IMR-90 (cell line): ENCODE data around the gene LMOD2. TPM values are rescaled to one million over a fixed set of nuclear protein-coding genes. Genes with fewer than 3 reads are reported as not detected.
"Not testable (repeated sequence)": the region's sequence is repeated elsewhere in the genome, so short reads cannot be mapped to it uniquely, and the experiment has no call there.

Experiments used
- ATAC-seq: fragments of 200-7000 bp; cut with Tn5 transposase; 2 replicates; pipeline ENCODE4 v1.9.1; 2020; ENCODE audit warnings: low read depth, mild to moderate bottlenecking, moderate library complexity
- BruUV-seq: library from RNA; stranded (reverse); fragments of 400-500 nt; replicated peaks from 2 replicates; lab custom pipeline; 2021; lab: Mats Ljungman, UMichigan
- CTCF ChIA-PET: fragments of 300-600 bp; formaldehyde crosslinking; extraction: SDS; loops from one replicate; lab custom pipeline; 2021; ENCODE audit warnings: antibody characterized with exemption; lab: Yijun Ruan, JAX
- POLR2A ChIA-PET: fragments of 300-600 bp; sonication (Branson Sonifier 250); formaldehyde crosslinking; loops from one replicate; lab custom pipeline; 2022; ENCODE audit warnings: antibody characterized with exemption; ENCODE audit not compliant: unreplicated experiment; lab: Charles Lee
- DNase-seq: peaks from one replicate; pipeline ENCODE4 v3.0.0; 2013
- H2AFZ ChIP-seq: replicated peaks from 2 replicates; pipeline ENCODE3; 2013; ENCODE audit warnings: low read length, mild to moderate bottlenecking; ENCODE audit not compliant: poor library complexity
- H2AK5ac ChIP-seq: 2 replicates; pipeline ENCODE4 v1.6.1; 2013; ENCODE audit warnings: low read depth, low read length, inconsistent platforms
- H2AK9ac ChIP-seq: replicated peaks from 2 replicates; pipeline ENCODE3; 2013; ENCODE audit warnings: mild to moderate bottlenecking, low read depth, low read length, moderate library complexity; ENCODE audit not compliant: poor library complexity
- H2BK120ac ChIP-seq: 2 replicates; pipeline ENCODE4 v1.6.1; 2013; ENCODE audit warnings: low read depth, low read length, inconsistent platforms
- H2BK15ac ChIP-seq: 3 replicates; pipeline ENCODE4 v1.6.1; 2013; ENCODE audit warnings: low read depth, low read length, inconsistent platforms
- H2BK20ac ChIP-seq: 2 replicates; pipeline ENCODE4 v1.6.1; 2013; ENCODE audit warnings: low read depth, mild to moderate bottlenecking, inconsistent platforms, low read length, moderate library complexity
- H2BK5ac ChIP-seq: 2 replicates; pipeline ENCODE4 v1.6.1; 2013; ENCODE audit warnings: mild to moderate bottlenecking, low read depth, low read length, inconsistent platforms; ENCODE audit not compliant: poor library complexity, severe bottlenecking
- H3K14ac ChIP-seq: replicated peaks from 2 replicates; pipeline ENCODE4 v1.6.1; 2013; ENCODE audit warnings: low read depth, low read length, inconsistent platforms
- H3K18ac ChIP-seq: 2 replicates; pipeline ENCODE4 v1.6.1; 2013; ENCODE audit warnings: low read depth, low read length, control low read depth
- H3K23ac ChIP-seq: 2 replicates; pipeline ENCODE4 v1.6.1; 2013; ENCODE audit warnings: low read depth, low read length, inconsistent platforms
- H3K27ac ChIP-seq: 2 replicates; pipeline ENCODE4 v1.5.1; 2013; ENCODE audit warnings: mild to moderate bottlenecking, control low read depth, low read length; ENCODE audit not compliant: insufficient read depth
- H3K27me3 ChIP-seq: 2 replicates; pipeline ENCODE4 v1.6.1; 2013; ENCODE audit warnings: low read length; ENCODE audit not compliant: control insufficient read depth, insufficient read depth
- H3K36me3 ChIP-seq: 2 replicates; pipeline ENCODE4 v1.6.1; 2013; ENCODE audit warnings: low read length, mixed read lengths; ENCODE audit not compliant: control insufficient read depth, insufficient read depth
- H3K4ac ChIP-seq: 2 replicates; pipeline ENCODE4 v1.6.1; 2013; ENCODE audit warnings: low read depth, low read length, inconsistent platforms
- H3K4me1 ChIP-seq: 2 replicates; pipeline ENCODE4 v1.6.1; 2013; ENCODE audit warnings: low read length, mixed read lengths; ENCODE audit not compliant: control insufficient read depth, insufficient read depth
- H3K4me2 ChIP-seq: 2 replicates; pipeline ENCODE4 v1.6.1; 2013; ENCODE audit warnings: low read depth, mild to moderate bottlenecking, control low read depth, low read length, moderate library complexity
- H3K4me3 ChIP-seq: 2 replicates; pipeline ENCODE4 v1.5.1; 2013; ENCODE audit warnings: low read depth, mild to moderate bottlenecking, control low read depth, low read length, moderate library complexity; ENCODE audit not compliant: insufficient read depth
- H3K56ac ChIP-seq: 2 replicates; pipeline ENCODE4 v1.6.1; 2013; ENCODE audit warnings: low read length, inconsistent platforms; ENCODE audit not compliant: insufficient read depth; ENCODE audit errors: extremely low read depth
- H3K79me1 ChIP-seq, 2 experiments: 2 replicates each; pipeline ENCODE4 v1.6.1; 2013; ENCODE audit warnings: low read length in 2 of 2, inconsistent platforms in 1 of 2, low read depth in 1 of 2
- H3K9ac ChIP-seq: 2 replicates; pipeline ENCODE4 v1.6.1; 2013; ENCODE audit warnings: low read depth, low read length, control low read depth
- H3K9me1 ChIP-seq: 2 replicates; pipeline ENCODE4 v1.6.1; 2013; ENCODE audit warnings: low read length, inconsistent platforms; ENCODE audit not compliant: insufficient read depth
- H3K9me3 ChIP-seq: 2 replicates; pipeline ENCODE4 v1.6.1; 2013; ENCODE audit warnings: low read length; ENCODE audit not compliant: control insufficient read depth, insufficient read depth
- H4K20me1 ChIP-seq: 2 replicates; pipeline ENCODE4 v1.6.1; 2013; ENCODE audit warnings: low read length, inconsistent platforms; ENCODE audit not compliant: insufficient read depth
- H4K5ac ChIP-seq: 2 replicates; pipeline ENCODE4 v1.6.1; 2013; ENCODE audit warnings: mild to moderate bottlenecking, low read depth, low read length, control low read depth
- H4K8ac ChIP-seq, 2 experiments: 2 replicates each; pipeline ENCODE4 v1.6.1; 2013; ENCODE audit warnings: low read depth in 2 of 2, low read length in 2 of 2, control low read depth in 1 of 2, inconsistent platforms in 1 of 2
- H4K91ac ChIP-seq: 2 replicates; pipeline ENCODE4 v1.6.1; 2013; ENCODE audit warnings: low read depth, low read length, inconsistent platforms; ENCODE audit not compliant: insufficient read depth
- WGBS, 2 experiments: methylation state at CpG; one replicate each; pipeline versions ENCODE4 v1.1.5 to v1.1.7; 2013; ENCODE audit warnings: missing lambda C conversion rate in 2 of 2; ENCODE audit not compliant: insufficient read length in 1 of 2; ENCODE audit errors: extremely low coverage in 2 of 2; 5-methylcytosine and 5-hydroxymethylcytosine counted together
- dilution Hi-C: fragments of 300-500 bp; cut with HindIII; formaldehyde crosslinking; loops from one replicate; pipeline ENCODE4 v1.14.3; 2018; ENCODE audit warnings: low sequenced_read_pairs; ENCODE audit not compliant: unreplicated experiment
- in situ Hi-C: fragments of 300-500 bp; cut with MboI; formaldehyde crosslinking; loops from 3 replicates; pipeline ENCODE4 v1.14.3; 2019; ENCODE audit warnings: low sequenced_read_pairs, inconsistent platforms, mixed read lengths
- intact Hi-C: fragments of 100-400 bp; cut with micrococcal nuclease; formaldehyde crosslinking; loops from 2 replicates; pipeline ENCODE4 v1.10.0; 2022
- polyA plus RNA-seq, 3 experiments: library from polyadenylated mRNA; depleted of rRNA; stranded (reverse); fragments of >200 nt; gene quantifications; 2 replicates each; pipeline ENCODE4 v1.2.3, GENCODE V29; 2012; ENCODE audit warnings: low replicate concordance in 1 of 3
- total RNA-seq: library from RNA; depleted of rRNA; stranded (reverse); fragments of >200 nt; gene quantifications from 2 replicates; pipeline ENCODE4 v1.2.3, GENCODE V29; 2012

LMOD2 gene
- total and polyA plus RNA-seq, 2 of the 4 experiments (the other 2 are of a cell fraction) = not detected

- BruUV-seq, H4K5ac ChIP-seq, H2AK9ac ChIP-seq, H4K8ac ChIP-seq, H3K4me2 ChIP-seq, H2BK20ac ChIP-seq, H3K4me1 ChIP-seq, H3K18ac ChIP-seq, H3K4me3 ChIP-seq, H2BK120ac ChIP-seq, H3K9ac ChIP-seq, H2AK5ac ChIP-seq, H3K27me3 ChIP-seq, H2AFZ ChIP-seq, POLR2A ChIA-PET, H3K4ac ChIP-seq, H3K36me3 ChIP-seq, H3K14ac ChIP-seq, H4K91ac ChIP-seq, H2BK5ac ChIP-seq, DNase-seq, H3K79me1 ChIP-seq, H4K20me1 ChIP-seq, H3K9me1 ChIP-seq, ATAC-seq, H3K23ac ChIP-seq, H3K56ac ChIP-seq, dilution Hi-C loops, H2BK15ac ChIP-seq, H3K27ac ChIP-seq, H3K9me3 ChIP-seq: not testable (repeated sequence)
- CTCF ChIA-PET = interaction anchor here (0.7 to 1.7 kb wide), 2 partner anchors 179 to 238 kb away, joined by 3 to 5 read pairs; no protein-coding TSS in a partner anchor
- WGBS, 2 experiments = no CpG with 5 or more reads among the region's 2 CpGs
- in situ Hi-C loops = loop anchor here (25.0 kb wide), 1 partner anchor 228 kb away; no protein-coding TSS in a partner anchor
- intact Hi-C loops = loop anchor here (2.0 to 10.0 kb wide), 2 partner anchors 53 to 139 kb away; no protein-coding TSS in a partner anchor
Measured at GRCh38 chr7:123634011-123634573, 21.6 kb upstream of the LMOD2 start.
